ENCODE measurements around the gene CDK7. TPM values are rescaled to one million over a fixed set of nuclear protein-coding genes. Genes with fewer than 3 reads are reported as not detected.

CDK7 gene
- total and polyA plus RNA-seq, 4 donors: 6.9 to 15.0 (median 7.9) TPM

DNA sequence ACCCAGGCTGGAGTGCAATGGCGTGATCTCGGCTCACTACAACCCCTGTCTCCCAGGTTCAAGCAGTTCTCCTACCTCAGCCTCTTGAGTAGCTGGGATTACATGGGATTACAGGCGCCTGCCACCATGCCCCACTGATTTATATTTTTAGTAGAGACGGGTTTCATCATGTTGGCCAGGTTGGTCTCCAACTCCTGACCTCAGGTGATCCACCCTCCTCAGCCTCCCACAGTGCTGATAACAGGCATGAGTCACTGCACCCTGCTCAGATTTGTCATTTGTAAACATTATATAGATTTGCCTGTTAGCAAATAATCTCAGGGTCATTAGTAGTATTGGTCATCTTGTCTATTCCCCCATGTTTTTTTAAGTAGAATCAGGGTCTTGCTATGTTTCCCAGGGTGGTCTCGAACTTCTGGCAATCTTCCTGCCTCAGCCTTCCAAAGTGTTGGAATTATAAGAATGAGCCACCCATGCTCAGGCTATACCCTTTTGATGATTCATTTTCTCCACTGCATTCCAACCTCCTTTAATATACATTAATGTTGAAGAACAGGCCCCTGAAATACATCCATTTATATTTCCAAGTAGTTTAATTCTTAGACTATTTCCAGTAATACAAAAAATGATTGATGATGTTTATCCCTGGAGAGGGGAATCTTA lies 28.0 kb upstream of the CDK7 start:
- H3K36me3 ChIP-seq (ENCODE audit: control insufficient read depth in 4 of 4, insufficient read depth in 3 of 4, low read depth in 1 of 4, low read length in 3 of 4): no peaks in the 10 kb centered on the region
- no peaks in the 10 kb centered on the region for H3K9me3 ChIP-seq (ENCODE audit: control insufficient read depth in 4 of 4, low read length in 3 of 4)
- 93% methylated on average over 5 of the region's 5 CpGs for whole genome bisulfite sequencing
- no peak for TF ChIP-seq HNF4G (IDR thresholded peaks at IDR 0.05)
- TF ChIP-seq GABPA (IDR thresholded peaks at IDR 0.05 in 1 of 2, conservative IDR thresholded peaks at IDR 0.05 in 1 of 2): no peak
- peak in 1 of 2 donors; percentile 63 for TF ChIP-seq JUND (IDR thresholded peaks at IDR 0.05)
- peak in 1 of 2 donors; percentile 13 for TF ChIP-seq HNF4A (conservative IDR thresholded peaks at IDR 0.05)
- TF ChIP-seq RXRA (IDR thresholded peaks at IDR 0.05): peak in 1 of 2 donors; percentile 31
- TF ChIP-seq REST (IDR thresholded peaks at IDR 0.05): no peak
- H3K27me3 ChIP-seq (ENCODE audit: control insufficient read depth in 4 of 4, insufficient read depth in 4 of 4, low read length in 3 of 4): no peaks in the 10 kb centered on the region
- no peak overlapping the region for H3K9ac ChIP-seq (ENCODE audit: low read depth in 1 of 2, low read length in 2 of 2)
- no peak for DNase-seq (ENCODE audit: low spot score)
- H3K27ac ChIP-seq (ENCODE audit: low read depth in 1 of 2, low read length in 2 of 2): no peak overlapping the region
- no peak overlapping the region for H3K4me3 ChIP-seq (ENCODE audit: low read depth in 1 of 3, low read length in 3 of 3)
- no peaks in the 10 kb centered on the region for H3K4me1 ChIP-seq (ENCODE audit: control insufficient read depth in 4 of 4, insufficient read depth in 4 of 4, low read length in 3 of 4)

GRCh38 chr5:69209602-69210001 lies 25.1 kb upstream of the CDK7 start:
- 94% methylated on average over 2 of the region's 2 CpGs for WGBS
- H3K36me3 ChIP-seq (ENCODE audit: control insufficient read depth in 4 of 4, insufficient read depth in 3 of 4, low read depth in 1 of 4, low read length in 3 of 4): no peaks in the 10 kb centered on the region
- H3K9ac ChIP-seq (ENCODE audit: low read depth in 1 of 2, low read length in 2 of 2): no peak overlapping the region
- no peaks in the 10 kb centered on the region for H3K9me3 ChIP-seq (ENCODE audit: control insufficient read depth in 4 of 4, low read length in 3 of 4)
- TF ChIP-seq HNF4A (conservative IDR thresholded peaks at IDR 0.05): no peak
- no peak for TF ChIP-seq SP1 (IDR thresholded peaks at IDR 0.05)
- TF ChIP-seq GABPA (IDR thresholded peaks at IDR 0.05 in 1 of 2, conservative IDR thresholded peaks at IDR 0.05 in 1 of 2): no peak
- TF ChIP-seq RXRA (IDR thresholded peaks at IDR 0.05): no peak
- TF ChIP-seq, protein P1, sequence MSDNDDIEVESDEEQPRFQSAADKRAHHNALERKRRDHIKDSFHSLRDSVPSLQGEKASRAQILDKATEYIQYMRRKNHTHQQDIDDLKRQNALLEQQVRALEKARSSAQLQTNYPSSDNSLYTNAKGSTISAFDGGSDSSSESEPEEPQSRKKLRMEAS (IDR thresholded peaks at IDR 0.05): no peak
- TF ChIP-seq EGR1 (IDR thresholded peaks at IDR 0.05; ENCODE audit: low read depth in 2 of 2): no peak
- no peak for TF ChIP-seq FOXA1 (IDR thresholded peaks at IDR 0.05)
- no peak for TF ChIP-seq HNF4G (IDR thresholded peaks at IDR 0.05)
- no peak for TF ChIP-seq REST (IDR thresholded peaks at IDR 0.05)
- no peak for TF ChIP-seq RAD21 (IDR thresholded peaks at IDR 0.05)
- TF ChIP-seq JUND (IDR thresholded peaks at IDR 0.05): no peak
- TF ChIP-seq YY1 (IDR thresholded peaks at IDR 0.05): no peak
- H3K27me3 ChIP-seq (ENCODE audit: control insufficient read depth in 4 of 4, insufficient read depth in 4 of 4, low read length in 3 of 4): no peaks in the 10 kb centered on the region
- H3K4me3 ChIP-seq (ENCODE audit: low read depth in 1 of 3, low read length in 3 of 3): no peak overlapping the region
- no peak for DNase-seq (ENCODE audit: low spot score)
- no peaks in the 10 kb centered on the region for H3K4me1 ChIP-seq (ENCODE audit: control insufficient read depth in 4 of 4, insufficient read depth in 4 of 4, low read length in 3 of 4)
- H3K27ac ChIP-seq (ENCODE audit: low read depth in 1 of 2, low read length in 2 of 2): no peak overlapping the region

All from liver (tissue), 9 donors.